PC-9 (cell line): Measurements from ENCODE around the gene KLK5.

Experiments used
- EZH2 ChIP-seq: fragments of 200-600 bp; sonication (generic); IDR thresholded peaks from 2 replicates; pipeline ENCODE4 v1.8.0; 2017; ENCODE audit warnings: antibody characterized with exemption, low read depth
- TF ChIP-seq, protein P1 (sequence below): fragments of 200-600 bp; sonication (generic); conservative IDR thresholded peaks from 2 replicates; pipeline ENCODE4 v1.6.1; 2017; ENCODE audit warnings: mixed run types, antibody characterized with exemption, mild to moderate bottlenecking, moderate library complexity

DNA sequence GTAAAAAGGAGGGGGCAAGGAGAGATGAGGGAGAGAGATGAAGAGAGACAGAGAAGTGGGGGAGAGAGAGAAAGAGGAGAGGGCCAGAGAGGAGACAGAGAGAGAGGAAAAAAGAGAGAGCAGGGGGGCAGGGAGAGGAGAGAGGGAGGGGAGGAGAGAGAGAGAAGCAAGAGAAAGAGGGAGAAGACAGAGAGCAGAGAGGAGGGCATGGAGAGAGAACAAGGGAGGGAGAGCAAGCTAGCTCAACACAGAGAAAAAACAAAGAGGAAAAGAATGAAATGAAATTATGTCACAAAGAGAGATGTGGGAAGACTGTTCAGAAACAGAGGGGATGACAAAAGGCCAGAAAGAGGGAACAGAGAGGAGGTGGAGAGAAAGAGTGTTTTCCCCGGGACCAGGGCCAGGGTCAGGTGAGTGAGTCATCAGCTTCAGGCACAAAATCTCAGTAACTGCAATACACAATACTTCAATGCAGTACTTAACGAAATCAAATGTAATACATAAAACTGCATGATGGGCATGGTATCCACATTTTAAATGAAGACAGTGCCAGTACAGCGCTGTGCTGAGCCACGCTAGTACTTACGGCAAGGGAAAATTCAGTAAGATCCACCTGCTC lies 26.0 kb upstream of the KLK5 start:
- TF ChIP-seq, protein P1, sequence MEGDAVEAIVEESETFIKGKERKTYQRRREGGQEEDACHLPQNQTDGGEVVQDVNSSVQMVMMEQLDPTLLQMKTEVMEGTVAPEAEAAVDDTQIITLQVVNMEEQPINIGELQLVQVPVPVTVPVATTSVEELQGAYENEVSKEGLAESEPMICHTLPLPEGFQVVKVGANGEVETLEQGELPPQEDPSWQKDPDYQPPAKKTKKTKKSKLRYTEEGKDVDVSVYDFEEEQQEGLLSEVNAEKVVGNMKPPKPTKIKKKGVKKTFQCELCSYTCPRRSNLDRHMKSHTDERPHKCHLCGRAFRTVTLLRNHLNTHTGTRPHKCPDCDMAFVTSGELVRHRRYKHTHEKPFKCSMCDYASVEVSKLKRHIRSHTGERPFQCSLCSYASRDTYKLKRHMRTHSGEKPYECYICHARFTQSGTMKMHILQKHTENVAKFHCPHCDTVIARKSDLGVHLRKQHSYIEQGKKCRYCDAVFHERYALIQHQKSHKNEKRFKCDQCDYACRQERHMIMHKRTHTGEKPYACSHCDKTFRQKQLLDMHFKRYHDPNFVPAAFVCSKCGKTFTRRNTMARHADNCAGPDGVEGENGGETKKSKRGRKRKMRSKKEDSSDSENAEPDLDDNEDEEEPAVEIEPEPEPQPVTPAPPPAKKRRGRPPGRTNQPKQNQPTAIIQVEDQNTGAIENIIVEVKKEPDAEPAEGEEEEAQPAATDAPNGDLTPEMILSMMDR = no peak
- no peak for TF ChIP-seq EZH2
